Testis (tissue), 3 donors: ENCODE data around the gene TFF1. TPM values are rescaled to one million over a fixed set of nuclear protein-coding genes. Genes with fewer than 3 reads are reported as not detected.

Experiments
- DNase-seq: peaks from one replicate; pipeline ENCODE4 v3.0.0-alpha.2; 2019
- H3K27ac ChIP-seq, 2 donors: fragments of 200-600 bp; sonication (generic); one replicate each; pipeline ENCODE4 v1.5.1; 2019
- H3K27me3 ChIP-seq: fragments of 200-600 bp; sonication (generic); one replicate; pipeline ENCODE4 v1.5.1; 2019
- H3K36me3 ChIP-seq: fragments of 200-600 bp; sonication (generic); one replicate; pipeline ENCODE4 v1.5.1; 2017; ENCODE audit warnings: low read depth; ENCODE audit errors: missing control alignments
- H3K4me1 ChIP-seq: fragments of 200-600 bp; sonication (generic); one replicate; pipeline ENCODE4 v1.5.1; 2019
- H3K4me3 ChIP-seq, 2 donors: fragments of 200-600 bp; sonication (generic); one replicate each; pipeline ENCODE4 v1.5.1; 2017 to 2019
- H3K9me3 ChIP-seq: fragments of 200-600 bp; sonication (generic); one replicate; pipeline ENCODE4 v1.5.1; 2017
- POLR2A ChIP-seq: fragments of 450-650 bp; IDR thresholded peaks from one replicate; pipeline ENCODE4 v1.6.1; 2017; ENCODE audit warnings: antibody characterized with exemption, mild to moderate bottlenecking, moderate library complexity
- WGBS, 2 donors: methylation state at CpG; one replicate each; pipeline ENCODE4 v1.1.5; 2018; 5-methylcytosine and 5-hydroxymethylcytosine counted together
- intact Hi-C: fragments of 100-400 bp; cut with DNase I; formaldehyde crosslinking; loops from one replicate; pipeline ENCODE4 v1.15.1; 2023; ENCODE audit warnings: low total_unique reads
- polyA plus RNA-seq: library from polyadenylated mRNA; stranded (reverse); fragments of 350-450 nt; fragmentation: Illumina TruSeq; extraction: RNeasy Lipid Tissue Mini Kit (QIAGEN cat#74804); gene quantifications from one replicate; pipeline ENCODE4 v1.2.3, GENCODE V29; 2014; ENCODE audit warnings: low read depth, low replicate concordance; ENCODE audit not compliant: insufficient read depth
- total RNA-seq, 2 donors: library from RNA; depleted of rRNA; stranded (reverse); fragments of >200 nt; gene quantifications; one replicate each; pipeline ENCODE4 v1.2.3, GENCODE V29; 2016
- TF ChIP-seq, protein P1 (sequence below), 3 experiments: fragments of 450-650 bp in 2 of 3; fragments of 200-600 bp in 1 of 3; sonication (generic) in 1 of 3; IDR thresholded peaks; one replicate each; pipeline ENCODE4 v1.5.1; 2016 to 2019; ENCODE audit warnings: antibody characterized with exemption in 3 of 3, mild to moderate bottlenecking in 2 of 3, moderate library complexity in 1 of 3

The TFF1 gene
- total and polyA plus RNA-seq, 3 donors from 2014 or later, result not detected

DNA sequence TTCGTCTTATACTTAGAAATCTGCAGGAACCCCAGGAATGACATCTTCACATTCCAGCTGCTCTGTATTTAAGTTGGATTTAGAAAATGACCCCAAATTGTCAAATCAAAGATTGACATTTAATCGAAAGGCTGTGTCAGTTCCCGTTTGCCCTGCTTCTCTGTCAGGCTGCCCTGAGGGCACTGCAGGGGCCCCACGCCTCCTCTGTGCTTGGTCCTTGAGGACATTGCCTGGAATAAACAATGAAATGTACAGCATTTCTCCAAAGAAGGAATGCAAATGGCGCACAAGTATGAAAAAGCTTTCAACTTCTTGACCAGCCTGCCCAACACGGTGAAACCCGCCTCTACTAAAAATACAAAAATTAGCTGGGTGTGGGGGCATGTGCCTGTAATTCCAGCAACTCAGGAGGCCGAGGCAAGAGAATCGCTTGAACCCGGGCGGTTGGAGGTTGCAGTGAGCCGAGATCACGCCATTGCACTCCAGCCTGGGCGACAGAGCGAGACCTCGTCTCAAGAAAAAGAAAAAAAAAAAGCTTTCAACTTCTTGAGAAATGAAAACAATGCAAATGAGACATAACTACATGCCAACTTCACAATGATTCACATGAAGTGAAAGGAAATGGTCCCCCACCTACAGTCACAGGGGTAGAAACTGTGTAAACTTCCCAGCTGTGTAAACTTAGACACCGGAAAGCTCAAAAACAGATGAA is 26.6 kb upstream of the TFF1 start:
- Histone ChIP-seq H3K27ac (no peak overlapping the region), H3K9me3 (no peaks in the 10 kb centered on the region), H3K4me1 (no peaks in the 10 kb centered on the region), H3K36me3 (no peaks in the 10 kb centered on the region), H3K4me3 (no peak overlapping the region), H3K27me3 (no peaks in the 10 kb centered on the region)
- WGBS, 2 donors, result 91% methylated on average over 17 of the region's 17 CpGs
- TF ChIP-seq, protein P1, sequence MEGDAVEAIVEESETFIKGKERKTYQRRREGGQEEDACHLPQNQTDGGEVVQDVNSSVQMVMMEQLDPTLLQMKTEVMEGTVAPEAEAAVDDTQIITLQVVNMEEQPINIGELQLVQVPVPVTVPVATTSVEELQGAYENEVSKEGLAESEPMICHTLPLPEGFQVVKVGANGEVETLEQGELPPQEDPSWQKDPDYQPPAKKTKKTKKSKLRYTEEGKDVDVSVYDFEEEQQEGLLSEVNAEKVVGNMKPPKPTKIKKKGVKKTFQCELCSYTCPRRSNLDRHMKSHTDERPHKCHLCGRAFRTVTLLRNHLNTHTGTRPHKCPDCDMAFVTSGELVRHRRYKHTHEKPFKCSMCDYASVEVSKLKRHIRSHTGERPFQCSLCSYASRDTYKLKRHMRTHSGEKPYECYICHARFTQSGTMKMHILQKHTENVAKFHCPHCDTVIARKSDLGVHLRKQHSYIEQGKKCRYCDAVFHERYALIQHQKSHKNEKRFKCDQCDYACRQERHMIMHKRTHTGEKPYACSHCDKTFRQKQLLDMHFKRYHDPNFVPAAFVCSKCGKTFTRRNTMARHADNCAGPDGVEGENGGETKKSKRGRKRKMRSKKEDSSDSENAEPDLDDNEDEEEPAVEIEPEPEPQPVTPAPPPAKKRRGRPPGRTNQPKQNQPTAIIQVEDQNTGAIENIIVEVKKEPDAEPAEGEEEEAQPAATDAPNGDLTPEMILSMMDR (IDR thresholded peaks at IDR 0.05), result no peak
- no peak for TF ChIP-seq POLR2A
- no peak for DNase-seq
- intact Hi-C loops, result no loop called here

DNA sequence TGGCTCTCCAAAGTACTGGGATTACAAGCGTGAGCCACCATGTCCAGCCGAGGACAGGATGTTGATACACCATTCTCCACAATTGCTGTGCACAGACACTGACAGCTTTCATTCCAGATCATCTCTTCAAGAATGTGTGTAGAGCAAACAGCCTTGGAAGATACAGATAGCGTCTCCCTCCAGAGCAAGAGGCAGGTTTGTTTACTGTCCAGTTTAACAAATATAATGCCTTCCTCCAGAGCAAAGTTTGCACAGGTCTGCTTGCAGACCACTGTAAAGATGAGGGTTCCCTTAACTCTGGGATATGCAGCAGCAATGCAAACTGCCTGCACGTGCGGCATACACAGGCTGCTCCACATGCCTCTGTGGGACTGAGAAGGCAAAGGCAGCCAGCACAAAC is 25.0 kb upstream of the TFF1 start:
- no peaks in the 10 kb centered on the region for H3K36me3 ChIP-seq
- no peaks in the 10 kb centered on the region for H3K27me3 ChIP-seq
- H3K4me1 ChIP-seq, result no peaks in the 10 kb centered on the region
- DNase-seq, result no peak
- H3K27ac ChIP-seq, result no peak overlapping the region
- intact Hi-C loops, result no loop called here
- 78 to 83% methylated on average over 5 of the region's 5 CpGs for WGBS, 2 donors
- no peaks in the 10 kb centered on the region for H3K9me3 ChIP-seq
- H3K4me3 ChIP-seq, result no peak overlapping the region
- TF ChIP-seq, protein P1 (IDR thresholded peaks at IDR 0.05), result no peak
- TF ChIP-seq POLR2A, result no peak

DNA sequence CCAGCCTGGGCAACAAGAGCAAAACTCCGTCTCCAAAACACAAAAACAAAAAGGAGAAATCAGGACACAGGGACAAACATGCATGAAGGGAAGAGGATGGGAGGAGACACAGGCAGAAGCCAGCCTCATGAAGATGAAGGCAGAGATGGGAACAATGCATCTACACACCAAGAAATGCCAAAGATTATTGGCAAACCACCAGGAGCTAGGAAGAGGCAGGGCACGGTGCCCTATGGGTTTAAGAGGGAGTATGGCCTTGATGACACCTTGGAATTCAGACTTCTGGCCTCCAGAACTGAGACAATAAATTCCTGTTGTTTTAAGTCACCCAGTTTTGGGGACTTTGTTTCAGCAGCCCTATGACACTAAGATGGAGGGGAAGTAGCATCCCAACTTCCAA is 24.4 kb upstream of the TFF1 start:
- WGBS, 2 donors, result 59 to 69% methylated on average over 2 of the region's 2 CpGs
- Histone ChIP-seq H3K27me3 (no peaks in the 10 kb centered on the region), H3K9me3 (no peaks in the 10 kb centered on the region), H3K36me3 (no peaks in the 10 kb centered on the region), H3K4me3 (no peak overlapping the region), H3K4me1 (no peaks in the 10 kb centered on the region), H3K27ac (no peak overlapping the region)
- TF ChIP-seq, protein P1 (IDR thresholded peaks at IDR 0.05), result no peak
- TF ChIP-seq POLR2A, result no peak
- intact Hi-C loops, result no loop called here
- no peak for DNase-seq

DNA sequence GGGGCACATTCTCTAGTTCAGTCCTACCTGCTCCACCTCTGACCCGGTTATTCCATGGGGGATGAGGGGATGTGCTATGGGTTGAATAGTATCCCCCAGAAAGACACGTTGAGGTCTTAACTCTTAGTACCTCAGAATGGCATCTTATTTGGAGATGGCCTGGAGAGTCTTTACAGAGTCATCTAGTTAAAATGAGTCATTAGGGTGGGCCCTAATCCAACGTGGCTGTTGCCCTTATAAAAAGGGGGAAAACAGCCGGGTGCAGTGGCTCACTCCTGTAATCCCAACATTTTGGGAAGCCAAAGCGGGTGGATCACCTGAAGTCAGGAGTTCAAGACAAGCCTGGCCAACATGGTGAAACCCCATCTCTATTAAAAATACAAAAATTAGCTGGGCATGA is 23.9 kb upstream of the TFF1 start:
- Histone ChIP-seq H3K36me3 (no peaks in the 10 kb centered on the region), H3K27ac (no peak overlapping the region), H3K4me1 (no peaks in the 10 kb centered on the region), H3K27me3 (no peaks in the 10 kb centered on the region), H3K9me3 (no peaks in the 10 kb centered on the region), H3K4me3 (no peak overlapping the region)
- DNase-seq, result no peak
- WGBS, 2 donors, result 80 to 84% methylated on average over 5 of the region's 5 CpGs
- intact Hi-C loops, result no loop called here
- TF ChIP-seq, protein P1 (IDR thresholded peaks at IDR 0.05), result no peak
- no peak for TF ChIP-seq POLR2A

DNA sequence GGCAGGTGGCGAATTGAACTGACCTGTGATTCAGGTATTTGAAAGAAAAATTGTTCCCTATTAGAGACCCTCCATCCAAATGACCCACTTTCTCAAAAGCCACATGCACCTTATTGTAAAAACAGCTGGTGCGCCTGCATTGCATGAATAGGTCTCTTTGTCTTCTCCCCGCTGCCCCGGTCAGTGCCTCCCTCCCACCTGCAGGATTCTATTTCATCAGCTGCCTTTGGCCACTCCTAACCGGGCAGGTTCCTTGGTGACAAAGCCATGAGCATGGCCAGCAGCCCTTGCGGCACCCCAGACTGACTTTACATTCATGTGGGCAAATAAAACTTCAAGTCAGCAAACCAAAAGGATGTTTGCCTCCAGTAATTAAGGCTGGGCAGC is 23.1 kb upstream of the TFF1 start:
- Histone ChIP-seq H3K9me3 (no peaks in the 10 kb centered on the region), H3K4me3 (no peak overlapping the region), H3K36me3 (no peaks in the 10 kb centered on the region), H3K4me1 (no peaks in the 10 kb centered on the region), H3K27me3 (no peaks in the 10 kb centered on the region), H3K27ac (no peak overlapping the region)
- TF ChIP-seq, protein P1 (IDR thresholded peaks at IDR 0.05), result no peak
- TF ChIP-seq POLR2A, result no peak
- intact Hi-C loops, result no loop called here
- DNase-seq, result no peak
- 72 to 79% methylated on average over 6 of the region's 6 CpGs for WGBS, 2 donors
